GM12878 (cell line): ENCODE measurements around the gene DEF6. TPM values are rescaled to one million over a fixed set of nuclear protein-coding genes. Genes with fewer than 3 reads are reported as not detected.

Experiments used
- ATAC-seq: fragments of 200-7000 bp; cut with Tn5 transposase; 3 replicates; pipeline ENCODE4 v1.9.1; 2020; ENCODE audit warnings: mild to moderate bottlenecking, moderate library complexity
- BruUV-seq: library from RNA; stranded (reverse); fragments of 400-500 nt; replicated peaks from 2 replicates; lab custom pipeline; 2021; lab: Mats Ljungman, UMichigan
- CTCF ChIA-PET: fragments of 300-600 bp; sonication (Branson Sonifier 250); formaldehyde crosslinking; extraction: SDS; loops from one replicate; lab custom pipeline; 2021; ENCODE audit warnings: inconsistent platforms; lab: Yijun Ruan, JAX
- POLR2A ChIA-PET: fragments of 350-600 bp; formaldehyde crosslinking; extraction: SDS; loops from one replicate; lab custom pipeline; 2021; ENCODE audit warnings: inconsistent platforms; lab: Charles Lee
- RAD21 ChIA-PET: fragments of 300-600 bp; sonication (Branson Sonifier 250); formaldehyde crosslinking; loops from one replicate; lab custom pipeline; 2023; ENCODE audit warnings: antibody characterized with exemption; ENCODE audit not compliant: unreplicated experiment; lab: Charles Lee
- SMC1A ChIA-PET: fragments of 300-600 bp; sonication (Branson Sonifier 250); formaldehyde crosslinking; loops from one replicate; lab custom pipeline; 2023; ENCODE audit not compliant: unreplicated experiment, uncharacterized antibody; lab: Charles Lee
- DNase-seq: peaks from one replicate; pipeline ENCODE4 v3.0.0-alpha.2; 2011; ENCODE audit warnings: low read depth, low spot score
- FAIRE-seq: peaks from 3 replicates; lab custom pipeline; 2011; peaks lifted over from hg19 to GRCh38; lab: Jason Lieb, UNC
- H2AFZ ChIP-seq: 2 replicates; pipeline ENCODE4 v1.6.0; 2011; ENCODE audit warnings: low read depth, low read length, control low read depth; ENCODE audit not compliant: control insufficient read depth
- H3K27ac ChIP-seq: 2 replicates; pipeline ENCODE4 v1.5.1; 2011; ENCODE audit warnings: control low read depth; ENCODE audit not compliant: control insufficient read depth, insufficient read depth
- H3K27me3 ChIP-seq, 2 experiments: replicated peaks in 1 of 2; 2 replicates each; pipeline versions ENCODE4 v1.6.0 to v1.6.1; 2011; ENCODE audit warnings: low read length in 1 of 2; ENCODE audit not compliant: control insufficient read depth in 2 of 2, insufficient read depth in 2 of 2
- H3K36me3 ChIP-seq, 2 experiments: 2 replicates each; pipeline ENCODE4 v1.5.1; 2011; ENCODE audit warnings: low read length in 1 of 2; ENCODE audit not compliant: control insufficient read depth in 2 of 2, insufficient read depth in 2 of 2
- H3K4me1 ChIP-seq: 2 replicates; pipeline ENCODE4 v1.6.1; 2011; ENCODE audit warnings: mild to moderate bottlenecking, low read length, moderate library complexity, mixed read lengths; ENCODE audit not compliant: control insufficient read depth, insufficient read depth
- H3K4me2 ChIP-seq: 2 replicates; pipeline ENCODE4 v1.6.0; 2011; ENCODE audit warnings: control low read depth; ENCODE audit not compliant: control insufficient read depth, insufficient read depth
- H3K4me3 ChIP-seq: fragments of 200-600 bp; sonication (generic); 2 replicates; pipeline ENCODE4 v1.5.1; 2016
- H3K79me2 ChIP-seq: 2 replicates; pipeline ENCODE4 v1.6.0; 2011; ENCODE audit warnings: low read length; ENCODE audit not compliant: control insufficient read depth, insufficient read depth
- H3K9ac ChIP-seq: 2 replicates; pipeline ENCODE4 v1.8.0; 2011; ENCODE audit warnings: low read length, control low read depth, mixed read lengths; ENCODE audit not compliant: control insufficient read depth, insufficient read depth
- H3K9me3 ChIP-seq: replicated peaks from 3 replicates; pipeline ENCODE4 v1.5.1; 2011; ENCODE audit warnings: mild to moderate bottlenecking, low read length; ENCODE audit not compliant: control insufficient read depth, insufficient read depth
- H4K20me1 ChIP-seq: 2 replicates; pipeline ENCODE4 v1.6.0; 2011; ENCODE audit not compliant: control insufficient read depth, insufficient read depth
- EGR1 ChIP-seq, 2 experiments: IDR thresholded peaks; 1 replicate in 1 of 2; 2 replicates in 1 of 2; pipeline ENCODE4 v1.6.1; 2011 to 2012; ENCODE audit warnings: low read depth in 2 of 2, low read length in 2 of 2, borderline replicate concordance in 1 of 2, mild to moderate bottlenecking in 1 of 2, moderate library complexity in 1 of 2
- GABPA ChIP-seq: IDR thresholded peaks from 2 replicates; pipeline ENCODE4 v1.6.1; 2014; ENCODE audit warnings: antibody characterized with exemption, low read depth, mild to moderate bottlenecking, inconsistent platforms
- HCFC1 ChIP-seq: fragments of 150-350 bp; IDR thresholded peaks from 2 replicates; pipeline ENCODE4 v1.6.1; 2014; ENCODE audit warnings: low read length
- IKZF2 ChIP-seq, 2 experiments: fragments of 450-650 bp; IDR thresholded peaks; 2 replicates each; pipeline ENCODE4 v1.6.1; 2017; ENCODE audit warnings: mild to moderate bottlenecking in 2 of 2, moderate library complexity in 2 of 2
- IRF4 ChIP-seq: IDR thresholded peaks from 2 replicates; pipeline ENCODE4 v1.6.1; 2011; ENCODE audit warnings: low read depth, low read length
- IRF5 ChIP-seq: fragments of 450-650 bp; IDR thresholded peaks from 2 replicates; pipeline ENCODE4 v1.6.1; 2017; ENCODE audit warnings: borderline replicate concordance
- NRF1 ChIP-seq: conservative IDR thresholded peaks from 2 replicates; pipeline ENCODE4 v1.6.1; 2011; ENCODE audit warnings: mild to moderate bottlenecking, low read depth, low read length, improper control_type of control experiment
- RBBP5 ChIP-seq: fragments of 200-600 bp; sonication (generic); conservative IDR thresholded peaks from 2 replicates; pipeline ENCODE4 v1.6.1; 2016
- RELB ChIP-seq: fragments of 450-650 bp; IDR thresholded peaks from 2 replicates; pipeline ENCODE4 v1.6.1; 2017; ENCODE audit warnings: low read depth, mild to moderate bottlenecking, moderate library complexity
- SMARCA5 ChIP-seq: fragments of 450-650 bp; IDR thresholded peaks from 2 replicates; pipeline ENCODE4 v1.6.1; 2017; ENCODE audit warnings: mild to moderate bottlenecking
- SMC3 ChIP-seq: IDR thresholded peaks from 2 replicates; pipeline ENCODE4 v1.6.1; 2011; ENCODE audit warnings: low read length, improper control_type of control experiment, borderline replicate concordance
- STAT3 ChIP-seq: IDR thresholded peaks from 2 replicates; pipeline ENCODE4 v1.6.1; 2011; ENCODE audit warnings: low read depth, low read length, improper control_type of control experiment
- ZNF217 ChIP-seq: fragments of 450-650 bp; IDR thresholded peaks from 2 replicates; pipeline ENCODE4 v1.6.1; 2017; ENCODE audit warnings: antibody characterized with exemption, mild to moderate bottlenecking
- ZNF24 ChIP-seq: fragments of 450-650 bp; IDR thresholded peaks from 2 replicates; pipeline ENCODE4 v1.6.1; 2017; ENCODE audit warnings: antibody characterized with exemption, mild to moderate bottlenecking
- WGBS: methylation state at CpG from one replicate; pipeline ENCODE4 v1.1.6; 2016; ENCODE audit warnings: low lambda C conversion rate; ENCODE audit not compliant: insufficient replicate concordance, insufficient coverage; ENCODE audit errors: missing lambda C conversion rate; 5-methylcytosine and 5-hydroxymethylcytosine counted together
- in situ Hi-C: fragments of 300-500 bp; cut with MboI; formaldehyde crosslinking; loops from 9 replicates; pipeline ENCODE4 v1.14.3; 2018; ENCODE audit warnings: mixed read lengths
- intact Hi-C: fragments of 100-400 bp; cut with micrococcal nuclease; formaldehyde crosslinking; loops from one replicate; pipeline ENCODE4 v1.14.2; 2022; ENCODE audit not compliant: unreplicated experiment
- polyA plus RNA-seq, 11 experiments: library from polyadenylated mRNA; depleted of rRNA in 4 of 11; unstranded in 6 of 11; stranded (reverse) in 5 of 11; fragments of >200 nt; fragmentation: Nextera tagmentation in 4 of 11; fragmentation: Illumina TruSeq in 1 of 11; extraction: Ambion mirVana in 4 of 11; extraction: Trizol in 1 of 11; gene quantifications; 1 replicate in 1 of 11; 2 replicates in 10 of 11; pipeline versions ENCODE4 v1.2.1 to v1.2.3, GENCODE V29; 2011 to 2016; ENCODE audit warnings: inconsistent platforms in 2 of 11, missing spikeins in 2 of 11, low read depth in 1 of 11
- total RNA-seq, 4 experiments: library from RNA; depleted of rRNA in 3 of 4; stranded (reverse); fragments of >200 nt in 3 of 4; fragmentation: Illumina TruSeq in 1 of 4; extraction: Trizol in 1 of 4; gene quantifications; 2 replicates each; pipeline versions ENCODE4 v1.2.1 to v1.2.3, GENCODE V29; 2013 to 2021

Gene DEF6
- total and polyA plus RNA-seq, 10 of the 15 experiments (the other 5 are each of a cell fraction or from before 2014, with no cell fraction given), result 3.3 to 69.5 (median 48.8) TPM

GRCh38 chr6:35354361-35355135 lies 56.9 kb downstream of the DEF6 start:
- 91% methylated on average over 13 of the region's 13 CpGs for WGBS
- H3K4me3 ChIP-seq, result no peak overlapping the region
- no peak overlapping the region for H2AFZ ChIP-seq
- in situ Hi-C loops, result no loop called here
- H3K27ac ChIP-seq, result no peak overlapping the region
- H3K9me3 ChIP-seq, result no peaks in the 10 kb centered on the region
- CTCF ChIA-PET, result interaction anchor here (1.0 to 2.2 kb wide), 2 partner anchors 13 to 95 kb away, joined by 3 to 5 read pairs; partner anchors contain the start of gene PPARD
- intact Hi-C loops, result no loop called here
- SMC1A ChIA-PET, result no interaction called here
- no TSS peak for BruUV-seq
- POLR2A ChIA-PET, result no interaction called here
- RAD21 ChIA-PET, result no interaction called here
- peaks cover 3 to 8% of the 10 kb centered on the region in 2 experiments; a peak in 3 of 4 replicates for H3K36me3 ChIP-seq
- no peaks in the 10 kb centered on the region for H3K79me2 ChIP-seq
- no peak for ATAC-seq
- no peak for DNase-seq
- H3K4me1 ChIP-seq, result no peaks in the 10 kb centered on the region; the same call in 1 of the 2 replicates
- no peaks in the 10 kb centered on the region for H3K27me3 ChIP-seq
- H3K4me2 ChIP-seq, result no peak overlapping the region
- H4K20me1 ChIP-seq, result no peaks in the 10 kb centered on the region
- FAIRE-seq, result no peak
- H3K9ac ChIP-seq, result no peak overlapping the region
- no peak for TF ChIP-seq IRF4

- ChIA-PET RAD21 (interaction anchor here (1.2 kb wide), 1 partner anchor 92 kb away, joined by 4 read pairs; no protein-coding TSS in a partner anchor), SMC1A (no interaction called here), CTCF (interaction anchor here (1.3 to 2.5 kb wide), 2 partner anchors 28 to 93 kb away, joined by 4 to 7 read pairs; no protein-coding TSS in a partner anchor), POLR2A (no interaction called here)
- no peaks in the 10 kb centered on the region; the same call in 1 of the 2 replicates for H3K4me1 ChIP-seq
- H3K4me2 ChIP-seq, result no peak overlapping the region
- DNase-seq, result no peak
- H2AFZ ChIP-seq, result no peak overlapping the region
- BruUV-seq, result no TSS peak
- no peaks in the 10 kb centered on the region for H4K20me1 ChIP-seq
- peaks cover 3 to 11% of the 10 kb centered on the region in 2 experiments; a peak in 3 of 4 replicates for H3K36me3 ChIP-seq
- no peak overlapping the region for H3K4me3 ChIP-seq
- H3K9ac ChIP-seq, result no peak overlapping the region
- in situ Hi-C loops, result no loop called here
- H3K79me2 ChIP-seq, result no peaks in the 10 kb centered on the region
- intact Hi-C loops, result no loop called here
- H3K27ac ChIP-seq, result no peak overlapping the region
- no peaks in the 10 kb centered on the region for H3K9me3 ChIP-seq
- FAIRE-seq, result peak; percentile 44
- H3K27me3 ChIP-seq, result no peaks in the 10 kb centered on the region
- no peak for ATAC-seq
- 92% methylated on average over 1 of the region's 1 CpG for WGBS
- no peak for TF ChIP-seq RBBP5
- TF ChIP-seq IKZF2 (IDR thresholded peaks at IDR 0.05), result no peak
- no peak for TF ChIP-seq SMC3
- TF ChIP-seq RELB, result no peak
- TF ChIP-seq HCFC1, result no peak
- no peak for TF ChIP-seq NRF1
- no peak for TF ChIP-seq STAT3
- TF ChIP-seq IRF5, result no peak
- TF ChIP-seq ZNF24, result no peak
- TF ChIP-seq SMARCA5, result no peak
- TF ChIP-seq ZNF217, result no peak
- no peak for TF ChIP-seq GABPA
- no peak for TF ChIP-seq EGR1 (IDR thresholded peaks at IDR 0.05; ENCODE audit: borderline replicate concordance in 1 of 2, low read depth in 2 of 2, low read length in 2 of 2)
Measured at GRCh38 chr6:35356391-35356790, 58.8 kb downstream of the DEF6 start.
